ENCODE results near the gene ZNF385C.

The ZNF385C gene

GRCh38 chr17:42078396-42079043, 19.8 kb downstream of the ZNF385C start:
- DNase-seq (ENCODE audit: low read depth, low spot score) = no peak

- no peak for DNase-seq (ENCODE audit: low read depth, low spot score)
These were observed 20.5 kb downstream of the ZNF385C start for GRCh38 chr17:42077755-42078154.

GRCh38 chr17:42076797-42077559, 21.3 kb downstream of the ZNF385C start:
- DNase-seq (ENCODE audit: low read depth, low spot score) = no peak

GRCh38 chr17:42075789-42076188, 22.5 kb downstream of the ZNF385C start:
- no peak for DNase-seq (ENCODE audit: low read depth, low spot score)

- DNase-seq (ENCODE audit: low read depth, low spot score) = peak; percentile 44
These were observed 25.7 kb downstream of the ZNF385C start for GRCh38 chr17:42072323-42073187.

- no peak for DNase-seq (ENCODE audit: low read depth, low spot score)
These were observed 26.5 kb downstream of the ZNF385C start for GRCh38 chr17:42071810-42072209.

- no peak for DNase-seq (ENCODE audit: low read depth, low spot score)
These were observed 29.3 kb downstream of the ZNF385C start for GRCh38 chr17:42068979-42069378.

GRCh38 chr17:42067371-42068091, 30.7 kb downstream of the ZNF385C start:
- DNase-seq (ENCODE audit: low read depth, low spot score) = peak; percentile 91

- no peak for DNase-seq (ENCODE audit: low read depth, low spot score)
These were observed 33.1 kb downstream of the ZNF385C start for GRCh38 chr17:42065201-42065600.

GRCh38 chr17:42062681-42063080, 35.6 kb downstream of the ZNF385C start:
- no peak for DNase-seq (ENCODE audit: low read depth, low spot score)

- DNase-seq (ENCODE audit: low read depth, low spot score) = no peak
These were observed 36.4 kb downstream of the ZNF385C start for GRCh38 chr17:42061646-42062487.

- DNase-seq (ENCODE audit: low read depth, low spot score) = no peak
These were observed 38.0 kb downstream of the ZNF385C start for GRCh38 chr17:42060231-42060630.

- DNase-seq (ENCODE audit: low read depth, low spot score) = no peak
These were observed 38.5 kb downstream of the ZNF385C start for GRCh38 chr17:42059815-42060214.

GRCh38 chr17:42058063-42058462, 40.2 kb downstream of the ZNF385C start:
- no peak for DNase-seq (ENCODE audit: low read depth, low spot score)

- DNase-seq (ENCODE audit: low read depth, low spot score) = no peak
These were observed 41.6 kb downstream of the ZNF385C start for GRCh38 chr17:42056635-42057034.

GRCh38 chr17:42055496-42055895, 42.8 kb downstream of the ZNF385C start:
- DNase-seq (ENCODE audit: low read depth, low spot score) = no peak

GRCh38 chr17:42055027-42055426, 43.2 kb downstream of the ZNF385C start:
- DNase-seq (ENCODE audit: low read depth, low spot score) = peak; percentile 50

GRCh38 chr17:42053731-42054500, 44.4 kb downstream of the ZNF385C start:
- DNase-seq (ENCODE audit: low read depth, low spot score) = no peak

GRCh38 chr17:42052346-42052877, 45.9 kb downstream of the ZNF385C start:
- DNase-seq (ENCODE audit: low read depth, low spot score) = no peak

GRCh38 chr17:42051645-42052044, 46.6 kb downstream of the ZNF385C start:
- no peak for DNase-seq (ENCODE audit: low read depth, low spot score)
